ENCODE measurements around the gene THSD4. TPM values are rescaled to one million over a fixed set of nuclear protein-coding genes. Genes with fewer than 3 reads are reported as not detected.
A peak's percentile ranks its signal among the peaks of the same experiment; 100 is the strongest.

Gene THSD4
- total and polyA plus RNA-seq, 2 experiments from 2014 or later, result 5.1 to 25.5 TPM

- DNase-seq (ENCODE audit: low read depth in 1 of 2, low spot score in 1 of 2), result no peak
- no peaks in the 10 kb centered on the region for H3K36me3 ChIP-seq
- TF ChIP-seq, protein P1, sequence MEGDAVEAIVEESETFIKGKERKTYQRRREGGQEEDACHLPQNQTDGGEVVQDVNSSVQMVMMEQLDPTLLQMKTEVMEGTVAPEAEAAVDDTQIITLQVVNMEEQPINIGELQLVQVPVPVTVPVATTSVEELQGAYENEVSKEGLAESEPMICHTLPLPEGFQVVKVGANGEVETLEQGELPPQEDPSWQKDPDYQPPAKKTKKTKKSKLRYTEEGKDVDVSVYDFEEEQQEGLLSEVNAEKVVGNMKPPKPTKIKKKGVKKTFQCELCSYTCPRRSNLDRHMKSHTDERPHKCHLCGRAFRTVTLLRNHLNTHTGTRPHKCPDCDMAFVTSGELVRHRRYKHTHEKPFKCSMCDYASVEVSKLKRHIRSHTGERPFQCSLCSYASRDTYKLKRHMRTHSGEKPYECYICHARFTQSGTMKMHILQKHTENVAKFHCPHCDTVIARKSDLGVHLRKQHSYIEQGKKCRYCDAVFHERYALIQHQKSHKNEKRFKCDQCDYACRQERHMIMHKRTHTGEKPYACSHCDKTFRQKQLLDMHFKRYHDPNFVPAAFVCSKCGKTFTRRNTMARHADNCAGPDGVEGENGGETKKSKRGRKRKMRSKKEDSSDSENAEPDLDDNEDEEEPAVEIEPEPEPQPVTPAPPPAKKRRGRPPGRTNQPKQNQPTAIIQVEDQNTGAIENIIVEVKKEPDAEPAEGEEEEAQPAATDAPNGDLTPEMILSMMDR (IDR thresholded peaks at IDR 0.05; ENCODE audit: low read depth, low read length), result peak; percentile 38
- H3K27ac ChIP-seq, result no peak overlapping the region
- H3K4me3 ChIP-seq, result no peak overlapping the region
- no peaks in the 10 kb centered on the region for H3K9me3 ChIP-seq (ENCODE audit: low read depth)
- H3K27me3 ChIP-seq, result no peaks in the 10 kb centered on the region
- H3K4me1 ChIP-seq (ENCODE audit: low read depth), result peaks cover 23% of the 10 kb centered on the region
Measured at GRCh38 chr15:71784719-71785118, 669.4 kb downstream of the THSD4 start.

- Histone ChIP-seq H3K27me3 (no peaks in the 10 kb centered on the region), H3K4me1 (ENCODE audit: low read depth) (peaks cover 12% of the 10 kb centered on the region), H3K4me3 (no peak overlapping the region), H3K9me3 (ENCODE audit: low read depth) (no peaks in the 10 kb centered on the region), H3K36me3 (no peaks in the 10 kb centered on the region), H3K27ac (no peak overlapping the region)
- TF ChIP-seq, protein P1 (IDR thresholded peaks at IDR 0.05; ENCODE audit: low read depth, low read length), result no peak
- DNase-seq (ENCODE audit: low read depth in 1 of 2, low spot score in 1 of 2), result no peak
Measured at GRCh38 chr15:71785996-71786395, 670.7 kb downstream of the THSD4 start.

GRCh38 chr15:71786673-71787072, 671.4 kb downstream of the THSD4 start:
- Histone ChIP-seq H3K9me3 (ENCODE audit: low read depth) (no peaks in the 10 kb centered on the region), H3K4me1 (ENCODE audit: low read depth) (peaks cover 12% of the 10 kb centered on the region), H3K27me3 (no peaks in the 10 kb centered on the region), H3K4me3 (no peak overlapping the region), H3K27ac (no peak overlapping the region), H3K36me3 (no peaks in the 10 kb centered on the region)
- no peak for DNase-seq (ENCODE audit: low read depth in 1 of 2, low spot score in 1 of 2)
- TF ChIP-seq, protein P1 (IDR thresholded peaks at IDR 0.05; ENCODE audit: low read depth, low read length), result no peak

DNA sequence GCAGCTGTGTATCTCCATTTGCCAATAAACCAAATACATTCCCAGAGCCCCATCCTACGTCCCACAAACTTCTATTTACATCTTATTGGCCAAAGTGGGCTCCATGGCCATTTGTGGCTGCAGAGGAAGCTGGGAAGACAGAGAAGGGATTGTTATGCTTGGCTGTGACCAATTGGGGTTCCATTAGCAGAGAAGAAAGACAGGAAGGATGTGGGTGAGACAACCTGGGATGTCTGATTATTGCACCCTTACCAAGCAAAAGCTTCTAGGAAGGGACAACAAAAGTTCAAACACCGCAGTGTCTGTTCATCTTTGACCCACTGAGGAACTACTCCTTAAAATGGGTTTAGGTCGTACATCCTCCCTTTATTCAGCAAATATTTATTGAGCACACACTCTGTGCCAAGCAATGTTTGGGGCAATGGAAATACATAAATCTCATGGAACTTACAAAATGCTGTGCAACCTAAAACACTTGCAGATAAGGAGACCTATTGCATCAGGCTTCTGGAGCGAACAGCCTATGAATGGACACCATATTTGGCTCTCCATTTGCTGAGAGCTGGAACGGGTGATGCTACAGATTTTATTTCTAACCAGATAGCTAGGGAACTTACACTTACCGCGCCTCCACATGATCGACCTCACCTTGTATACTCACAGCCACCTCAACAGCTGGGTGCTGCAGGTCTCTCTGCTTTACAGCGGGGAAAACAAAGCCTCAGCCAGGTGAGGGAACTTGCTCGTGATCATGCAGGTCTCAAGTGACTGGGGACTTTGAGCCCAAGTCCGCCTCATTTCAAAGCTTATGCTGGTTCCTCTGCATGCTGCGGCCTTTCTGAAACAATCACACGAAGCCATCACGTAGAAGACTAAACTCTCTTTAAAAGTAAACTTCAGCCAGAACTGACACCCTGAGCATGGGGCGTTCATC, 673.6 kb downstream of the THSD4 start:
- DNase-seq (ENCODE audit: low read depth in 1 of 2, low spot score in 1 of 2), result peak in 1 of 2 donors; percentile 21
- TF ChIP-seq, protein P1 (IDR thresholded peaks at IDR 0.05; ENCODE audit: low read depth, low read length), result no peak
- Histone ChIP-seq H3K4me1 (ENCODE audit: low read depth) (no peaks in the 10 kb centered on the region), H3K27me3 (no peaks in the 10 kb centered on the region), H3K9me3 (ENCODE audit: low read depth) (no peaks in the 10 kb centered on the region), H3K27ac (no peak overlapping the region), H3K36me3 (no peaks in the 10 kb centered on the region), H3K4me3 (no peak overlapping the region)

GRCh38 chr15:71789616-71790015, 674.3 kb downstream of the THSD4 start:
- TF ChIP-seq, protein P1 (IDR thresholded peaks at IDR 0.05; ENCODE audit: low read depth, low read length), result no peak

More at GRCh38 chr15:71789616-71790015, 674.3 kb downstream of the THSD4 start:
- Histone ChIP-seq H3K36me3 (no peaks in the 10 kb centered on the region), H3K4me3 (no peak overlapping the region), H3K27me3 (no peaks in the 10 kb centered on the region), H3K27ac (no peak overlapping the region), H3K4me1 (ENCODE audit: low read depth) (no peaks in the 10 kb centered on the region), H3K9me3 (ENCODE audit: low read depth) (no peaks in the 10 kb centered on the region)
- DNase-seq (ENCODE audit: low read depth in 1 of 2, low spot score in 1 of 2), result no peak

Data from cardiac muscle cell (in vitro differentiated cells and primary cell).